ENCODE data around the gene EIF5.
A peak's percentile ranks its signal among the peaks of the same experiment; 100 is the strongest.

The EIF5 gene

DNA sequence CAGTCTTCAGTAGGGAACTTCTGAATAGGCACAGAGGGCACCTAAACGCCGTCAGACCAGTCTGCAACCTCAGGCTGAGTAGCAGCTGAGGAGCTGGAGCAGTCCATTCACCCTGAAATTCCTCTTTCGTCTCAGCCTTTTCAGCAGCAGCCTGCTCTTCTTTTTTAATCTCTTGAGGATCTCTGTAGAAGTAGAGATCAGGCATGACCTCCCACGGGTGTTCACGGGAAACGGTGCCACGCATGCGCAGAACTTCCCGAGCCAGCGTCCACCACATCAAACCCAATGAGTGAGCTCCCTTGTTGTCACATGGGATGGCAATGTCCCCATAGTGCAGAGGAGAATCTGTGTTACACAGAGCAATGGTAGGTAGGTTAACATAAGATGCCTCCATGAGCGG, 40.1 kb downstream of the EIF5 start:
- H3K27ac ChIP-seq = no peak overlapping the region
- TF ChIP-seq CTCF (conservative IDR thresholded peaks at IDR 0.05) (no peak), ZFX (IDR thresholded peaks at IDR 0.05) (no peak)

- TF ChIP-seq ZFX (IDR thresholded peaks at IDR 0.05) = no peak
- no peak for TF ChIP-seq CTCF (conservative IDR thresholded peaks at IDR 0.05)
- H3K27ac ChIP-seq = no peak overlapping the region
Measured at GRCh38 chr14:103377522-103378037, 43.5 kb downstream of the EIF5 start.

- TF ChIP-seq ZFX (IDR thresholded peaks at IDR 0.05) = no peak
- TF ChIP-seq CTCF (conservative IDR thresholded peaks at IDR 0.05) = no peak
- H3K27ac ChIP-seq = no peak overlapping the region
Measured at GRCh38 chr14:103378038-103378854, 44.2 kb downstream of the EIF5 start.

- no peak overlapping the region for H3K27ac ChIP-seq
- TF ChIP-seq ZFX (IDR thresholded peaks at IDR 0.05) (no peak), CTCF (conservative IDR thresholded peaks at IDR 0.05) (no peak)
Measured at GRCh38 chr14:103380719-103381377, 46.8 kb downstream of the EIF5 start.

DNA sequence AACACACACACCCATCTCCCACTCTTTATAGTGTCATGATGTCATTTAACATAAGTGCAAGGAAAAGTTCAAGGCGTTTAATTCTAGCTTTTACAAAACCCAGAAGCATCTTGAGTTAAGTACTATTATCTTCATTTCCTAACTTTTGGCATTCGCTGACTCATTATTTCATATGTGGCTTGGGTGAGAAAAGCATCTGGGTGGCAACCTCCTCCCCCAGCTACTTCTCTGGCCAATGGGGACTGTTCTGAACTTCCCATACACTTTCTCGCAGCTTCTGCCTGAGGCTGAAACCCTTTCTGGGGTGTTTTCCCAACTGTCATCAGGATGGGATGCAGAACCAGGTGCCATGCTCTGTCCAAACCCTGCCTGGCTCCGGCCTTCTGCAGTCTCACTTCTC, 48.3 kb downstream of the EIF5 start:
- TF ChIP-seq ZFX (IDR thresholded peaks at IDR 0.05) = no peak
- TF ChIP-seq CTCF (conservative IDR thresholded peaks at IDR 0.05) = no peak

GRCh38 chr14:103384450-103385151, 50.6 kb downstream of the EIF5 start:
- peak overlapping the region; percentile 94 for H3K27ac ChIP-seq

More for the DNA sequence above, 48.3 kb downstream of the EIF5 start:
- no peak overlapping the region for H3K27ac ChIP-seq

More at GRCh38 chr14:103384450-103385151, 50.6 kb downstream of the EIF5 start:
- TF ChIP-seq CTCF (conservative IDR thresholded peaks at IDR 0.05) (no peak), ZFX (IDR thresholded peaks at IDR 0.05) (no peak)

Measured in C4-2B (cell line).